GM12878 (cell line): Measurements from ENCODE around the gene ZGLP1. TPM values are rescaled to one million over a fixed set of nuclear protein-coding genes. Genes with fewer than 3 reads are reported as not detected.

Experiments used
- CEBPB ChIP-seq, 2 experiments: fragments of 150-350 bp in 1 of 2; IDR thresholded peaks; 2 replicates each; pipeline ENCODE4 v1.6.1; 2012 to 2014; ENCODE audit warnings: low read depth in 2 of 2, low read length in 2 of 2, borderline replicate concordance in 1 of 2, inconsistent platforms in 1 of 2
- CHD4 ChIP-seq: fragments of 200-600 bp; sonication (generic); IDR thresholded peaks from 2 replicates; pipeline ENCODE4 v1.6.1; 2016; ENCODE audit warnings: mild to moderate bottlenecking
- FOXK2 ChIP-seq: fragments of 450-650 bp; IDR thresholded peaks from 2 replicates; pipeline ENCODE4 v1.6.1; 2017; ENCODE audit warnings: mild to moderate bottlenecking, moderate library complexity
- MEF2A ChIP-seq: IDR thresholded peaks from 2 replicates; pipeline ENCODE4 v1.6.1; 2011; ENCODE audit warnings: low read depth, mild to moderate bottlenecking, low read length, moderate library complexity; ENCODE audit not compliant: insufficient read depth
- MYC ChIP-seq: IDR thresholded peaks from 2 replicates; pipeline ENCODE4 v1.6.1; 2011; ENCODE audit warnings: mild to moderate bottlenecking, low read length, moderate library complexity, inconsistent platforms; ENCODE audit not compliant: insufficient read depth, insufficient replicate concordance, insufficient read length, severe bottlenecking
- POU2F2 ChIP-seq: IDR thresholded peaks from 3 replicates; pipeline ENCODE4 v1.6.1; 2011; ENCODE audit warnings: low read depth, mild to moderate bottlenecking, low read length, borderline replicate concordance
- RAD21 ChIP-seq: IDR thresholded peaks from 2 replicates; pipeline ENCODE4 v1.6.1; 2011; ENCODE audit warnings: mild to moderate bottlenecking, low read depth, low read length, moderate library complexity; ENCODE audit not compliant: insufficient read depth
- SMAD1 ChIP-seq: fragments of 450-650 bp; IDR thresholded peaks from 2 replicates; pipeline ENCODE4 v1.6.1; 2018; ENCODE audit warnings: mild to moderate bottlenecking, low read depth; ENCODE audit not compliant: partially characterized antibody
- SMARCA5 ChIP-seq: fragments of 450-650 bp; IDR thresholded peaks from 2 replicates; pipeline ENCODE4 v1.6.1; 2017; ENCODE audit warnings: mild to moderate bottlenecking
- SMC3 ChIP-seq: IDR thresholded peaks from 2 replicates; pipeline ENCODE4 v1.6.1; 2011; ENCODE audit warnings: low read length, improper control_type of control experiment, borderline replicate concordance
- TARDBP ChIP-seq: IDR thresholded peaks from 2 replicates; pipeline ENCODE4 v1.6.1; 2016; ENCODE audit warnings: borderline replicate concordance
- WRNIP1 ChIP-seq: IDR thresholded peaks from 2 replicates; pipeline ENCODE4 v1.6.1; 2011; ENCODE audit warnings: low read depth, low read length, improper control_type of control experiment, borderline replicate concordance
- ZNF24 ChIP-seq: fragments of 450-650 bp; IDR thresholded peaks from 2 replicates; pipeline ENCODE4 v1.6.1; 2017; ENCODE audit warnings: antibody characterized with exemption, mild to moderate bottlenecking
- polyA plus RNA-seq, 11 experiments: library from polyadenylated mRNA; depleted of rRNA in 4 of 11; unstranded in 6 of 11; stranded (reverse) in 5 of 11; fragments of >200 nt; fragmentation: Nextera tagmentation in 4 of 11; fragmentation: Illumina TruSeq in 1 of 11; extraction: Ambion mirVana in 4 of 11; extraction: Trizol in 1 of 11; gene quantifications; 1 replicate in 1 of 11; 2 replicates in 10 of 11; pipeline versions ENCODE4 v1.2.1 to v1.2.3, GENCODE V29; 2011 to 2016; ENCODE audit warnings: inconsistent platforms in 2 of 11, missing spikeins in 2 of 11, low read depth in 1 of 11
- total RNA-seq, 4 experiments: library from RNA; depleted of rRNA in 3 of 4; stranded (reverse); fragments of >200 nt in 3 of 4; fragmentation: Illumina TruSeq in 1 of 4; extraction: Trizol in 1 of 4; gene quantifications; 2 replicates each; pipeline versions ENCODE4 v1.2.1 to v1.2.3, GENCODE V29; 2013 to 2021
- TF ChIP-seq, protein P1 (sequence below): fragments of 450-650 bp; IDR thresholded peaks from 2 replicates; pipeline ENCODE4 v1.6.1; 2017; ENCODE audit warnings: mild to moderate bottlenecking, moderate library complexity
- TF ChIP-seq, protein P2 (sequence below): fragments of 150-350 bp; IDR thresholded peaks from 2 replicates; pipeline ENCODE4 v1.6.1; 2016; ENCODE audit warnings: low read depth, low read length
- TF ChIP-seq, protein P3 (sequence below): IDR thresholded peaks from 2 replicates; pipeline ENCODE4 v1.6.1; 2011; ENCODE audit warnings: low read depth, mild to moderate bottlenecking, low read length, moderate library complexity, borderline replicate concordance; ENCODE audit errors: extremely low read depth
- TF ChIP-seq, protein P4 (sequence below): fragments of 450-650 bp; IDR thresholded peaks from 2 replicates; pipeline ENCODE4 v1.6.1; 2016; ENCODE audit warnings: mild to moderate bottlenecking

The ZGLP1 gene
- total and polyA plus RNA-seq, 10 of the 15 experiments (the other 5 are each of a cell fraction or from before 2014, with no cell fraction given), result 0.29 to 5.6 (median 1.3) TPM

DNA sequence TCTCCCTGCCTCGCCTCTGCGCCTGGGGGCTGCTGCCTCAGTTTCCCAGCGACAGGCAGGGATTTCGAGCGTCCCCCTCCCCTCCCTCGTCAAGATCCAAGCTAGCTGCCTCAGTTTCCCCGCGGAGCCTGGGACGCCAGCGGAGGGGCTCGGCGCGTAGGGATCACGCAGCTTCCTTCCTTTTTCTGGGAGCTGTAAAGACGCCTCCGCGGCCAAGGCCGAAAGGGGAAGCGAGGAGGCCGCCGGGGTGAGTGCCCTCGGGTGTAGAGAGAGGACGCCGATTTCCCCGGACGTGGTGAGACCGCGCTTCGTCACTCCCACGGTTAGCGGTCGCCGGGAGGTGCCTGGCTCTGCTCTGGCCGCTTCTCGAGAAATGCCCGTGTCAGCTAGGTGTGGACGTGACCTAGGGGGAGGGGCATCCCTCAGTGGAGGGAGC is 39.4 kb downstream of the ZGLP1 start (continued):
- TF ChIP-seq POU2F2, result peak; percentile 41; the same call in 1 of the 3 replicates
- TF ChIP-seq, protein P1, sequence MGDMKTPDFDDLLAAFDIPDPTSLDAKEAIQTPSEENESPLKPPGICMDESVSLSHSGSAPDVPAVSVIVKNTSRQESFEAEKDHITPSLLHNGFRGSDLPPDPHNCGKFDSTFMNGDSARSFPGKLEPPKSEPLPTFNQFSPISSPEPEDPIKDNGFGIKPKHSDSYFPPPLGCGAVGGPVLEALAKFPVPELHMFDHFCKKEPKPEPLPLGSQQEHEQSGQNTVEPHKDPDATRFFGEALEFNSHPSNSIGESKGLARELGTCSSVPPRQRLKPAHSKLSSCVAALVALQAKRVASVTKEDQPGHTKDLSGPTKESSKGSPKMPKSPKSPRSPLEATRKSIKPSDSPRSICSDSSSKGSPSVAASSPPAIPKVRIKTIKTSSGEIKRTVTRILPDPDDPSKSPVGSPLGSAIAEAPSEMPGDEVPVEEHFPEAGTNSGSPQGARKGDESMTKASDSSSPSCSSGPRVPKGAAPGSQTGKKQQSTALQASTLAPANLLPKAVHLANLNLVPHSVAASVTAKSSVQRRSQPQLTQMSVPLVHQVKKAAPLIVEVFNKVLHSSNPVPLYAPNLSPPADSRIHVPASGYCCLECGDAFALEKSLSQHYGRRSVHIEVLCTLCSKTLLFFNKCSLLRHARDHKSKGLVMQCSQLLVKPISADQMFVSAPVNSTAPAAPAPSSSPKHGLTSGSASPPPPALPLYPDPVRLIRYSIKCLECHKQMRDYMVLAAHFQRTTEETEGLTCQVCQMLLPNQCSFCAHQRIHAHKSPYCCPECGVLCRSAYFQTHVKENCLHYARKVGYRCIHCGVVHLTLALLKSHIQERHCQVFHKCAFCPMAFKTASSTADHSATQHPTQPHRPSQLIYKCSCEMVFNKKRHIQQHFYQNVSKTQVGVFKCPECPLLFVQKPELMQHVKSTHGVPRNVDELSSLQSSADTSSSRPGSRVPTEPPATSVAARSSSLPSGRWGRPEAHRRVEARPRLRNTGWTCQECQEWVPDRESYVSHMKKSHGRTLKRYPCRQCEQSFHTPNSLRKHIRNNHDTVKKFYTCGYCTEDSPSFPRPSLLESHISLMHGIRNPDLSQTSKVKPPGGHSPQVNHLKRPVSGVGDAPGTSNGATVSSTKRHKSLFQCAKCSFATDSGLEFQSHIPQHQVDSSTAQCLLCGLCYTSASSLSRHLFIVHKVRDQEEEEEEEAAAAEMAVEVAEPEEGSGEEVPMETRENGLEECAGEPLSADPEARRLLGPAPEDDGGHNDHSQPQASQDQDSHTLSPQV, result no peak; the same call in 1 of the 2 replicates
- 0 out of 2 replicates have a peak, but pooled peaks have one; percentile 44 for TF ChIP-seq TARDBP
- TF ChIP-seq SMARCA5, result peak; percentile 17
- TF ChIP-seq CEBPB (IDR thresholded peaks at IDR 0.05; ENCODE audit: borderline replicate concordance in 1 of 2, low read depth in 2 of 2, low read length in 2 of 2), result no peak
- 0 out of 2 replicates have a peak, but pooled peaks have one; percentile 7 for TF ChIP-seq ZNF24
- peak; percentile 8; the same call in 1 of the 2 replicates for TF ChIP-seq SMC3
- TF ChIP-seq FOXK2, result no peak
- TF ChIP-seq, protein P2, sequence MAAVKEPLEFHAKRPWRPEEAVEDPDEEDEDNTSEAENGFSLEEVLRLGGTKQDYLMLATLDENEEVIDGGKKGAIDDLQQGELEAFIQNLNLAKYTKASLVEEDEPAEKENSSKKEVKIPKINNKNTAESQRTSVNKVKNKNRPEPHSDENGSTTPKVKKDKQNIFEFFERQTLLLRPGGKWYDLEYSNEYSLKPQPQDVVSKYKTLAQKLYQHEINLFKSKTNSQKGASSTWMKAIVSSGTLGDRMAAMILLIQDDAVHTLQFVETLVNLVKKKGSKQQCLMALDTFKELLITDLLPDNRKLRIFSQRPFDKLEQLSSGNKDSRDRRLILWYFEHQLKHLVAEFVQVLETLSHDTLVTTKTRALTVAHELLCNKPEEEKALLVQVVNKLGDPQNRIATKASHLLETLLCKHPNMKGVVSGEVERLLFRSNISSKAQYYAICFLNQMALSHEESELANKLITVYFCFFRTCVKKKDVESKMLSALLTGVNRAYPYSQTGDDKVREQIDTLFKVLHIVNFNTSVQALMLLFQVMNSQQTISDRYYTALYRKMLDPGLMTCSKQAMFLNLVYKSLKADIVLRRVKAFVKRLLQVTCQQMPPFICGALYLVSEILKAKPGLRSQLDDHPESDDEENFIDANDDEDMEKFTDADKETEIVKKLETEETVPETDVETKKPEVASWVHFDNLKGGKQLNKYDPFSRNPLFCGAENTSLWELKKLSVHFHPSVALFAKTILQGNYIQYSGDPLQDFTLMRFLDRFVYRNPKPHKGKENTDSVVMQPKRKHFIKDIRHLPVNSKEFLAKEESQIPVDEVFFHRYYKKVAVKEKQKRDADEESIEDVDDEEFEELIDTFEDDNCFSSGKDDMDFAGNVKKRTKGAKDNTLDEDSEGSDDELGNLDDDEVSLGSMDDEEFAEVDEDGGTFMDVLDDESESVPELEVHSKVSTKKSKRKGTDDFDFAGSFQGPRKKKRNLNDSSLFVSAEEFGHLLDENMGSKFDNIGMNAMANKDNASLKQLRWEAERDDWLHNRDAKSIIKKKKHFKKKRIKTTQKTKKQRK, result no peak
- TF ChIP-seq, protein P3, sequence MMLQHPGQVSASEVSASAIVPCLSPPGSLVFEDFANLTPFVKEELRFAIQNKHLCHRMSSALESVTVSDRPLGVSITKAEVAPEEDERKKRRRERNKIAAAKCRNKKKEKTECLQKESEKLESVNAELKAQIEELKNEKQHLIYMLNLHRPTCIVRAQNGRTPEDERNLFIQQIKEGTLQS, result no peak
- TF ChIP-seq WRNIP1, result no peak; the same call in 1 of the 2 replicates
- no peak for TF ChIP-seq SMAD1
- TF ChIP-seq RAD21, result no peak
- TF ChIP-seq CHD4, result no peak; the same call in 1 of the 2 replicates
- no peak for TF ChIP-seq MEF2A
- TF ChIP-seq MYC, result peak; percentile 12
- TF ChIP-seq, protein P4, sequence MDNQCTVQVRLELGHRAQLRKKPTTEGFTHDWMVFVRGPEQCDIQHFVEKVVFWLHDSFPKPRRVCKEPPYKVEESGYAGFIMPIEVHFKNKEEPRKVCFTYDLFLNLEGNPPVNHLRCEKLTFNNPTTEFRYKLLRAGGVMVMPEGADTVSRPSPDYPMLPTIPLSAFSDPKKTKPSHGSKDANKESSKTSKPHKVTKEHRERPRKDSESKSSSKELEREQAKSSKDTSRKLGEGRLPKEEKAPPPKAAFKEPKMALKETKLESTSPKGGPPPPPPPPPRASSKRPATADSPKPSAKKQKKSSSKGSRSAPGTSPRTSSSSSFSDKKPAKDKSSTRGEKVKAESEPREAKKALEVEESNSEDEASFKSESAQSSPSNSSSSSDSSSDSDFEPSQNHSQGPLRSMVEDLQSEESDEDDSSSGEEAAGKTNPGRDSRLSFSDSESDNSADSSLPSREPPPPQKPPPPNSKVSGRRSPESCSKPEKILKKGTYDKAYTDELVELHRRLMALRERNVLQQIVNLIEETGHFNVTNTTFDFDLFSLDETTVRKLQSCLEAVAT, result peak; percentile 75; the same call in 1 of the 2 replicates
